Glutamatergic neuron (in vitro differentiated cells): ENCODE measurements around the gene LDLRAD4. TPM values are rescaled to one million over a fixed set of nuclear protein-coding genes. Genes with fewer than 3 reads are reported as not detected.

Source experiments
- DNase-seq: peaks from one replicate; pipeline ENCODE4 v3.0.0; 2022
- H3K27ac Mint-ChIP-seq: one replicate; pipeline ENCODE4 v1.8.0; 2020; ENCODE audit warnings: mild to moderate bottlenecking, mixed read lengths, inconsistent platforms; ENCODE audit not compliant: unreplicated experiment
- H3K27me3 Mint-ChIP-seq: one replicate; pipeline ENCODE4 v1.8.0; 2020; ENCODE audit warnings: mild to moderate bottlenecking, moderate library complexity, mixed read lengths, inconsistent platforms; ENCODE audit not compliant: unreplicated experiment
- H3K36me3 Mint-ChIP-seq: one replicate; pipeline ENCODE4 v1.8.0; 2020; ENCODE audit warnings: mild to moderate bottlenecking, mixed read lengths, inconsistent platforms; ENCODE audit not compliant: unreplicated experiment
- H3K4me1 Mint-ChIP-seq: one replicate; pipeline ENCODE4 v1.8.0; 2020; ENCODE audit warnings: mild to moderate bottlenecking, low read depth, mixed read lengths, inconsistent platforms; ENCODE audit not compliant: unreplicated experiment
- H3K4me3 Mint-ChIP-seq: one replicate; pipeline ENCODE4 v1.8.0; 2020; ENCODE audit warnings: mild to moderate bottlenecking, mixed read lengths, inconsistent platforms; ENCODE audit not compliant: unreplicated experiment
- H3K9me3 Mint-ChIP-seq: one replicate; pipeline ENCODE4 v1.8.0; 2020; ENCODE audit warnings: mild to moderate bottlenecking, moderate library complexity, mixed read lengths, inconsistent platforms; ENCODE audit not compliant: unreplicated experiment
- CTCF ChIP-seq: fragments of 200-600 bp; sonication (generic); IDR thresholded peaks from one replicate; pipeline ENCODE4 v1.5.0; 2021; ENCODE audit not compliant: partially characterized antibody, unreplicated experiment
- total RNA-seq: library from RNA; stranded (reverse); fragmentation: NEBNext Ultra II Directional; extraction: Animal tissue kit (Norgen Biotek cat#: 25700); gene quantifications from one replicate; pipeline ENCODE4 v1.2.1, GENCODE V29; 2021; ENCODE audit not compliant: unreplicated experiment

Gene LDLRAD4
- total RNA-seq, 1 donor from 2014 or later = 0.29 TPM

GRCh38 chr18:13589943-13590342 is 371.4 kb downstream of the LDLRAD4 start:
- DNase-seq = no peak
- Mint-ChIP-seq H3K27me3 (peaks cover 1% of the 10 kb centered on the region), H3K36me3 (no peaks in the 10 kb centered on the region)

DNA sequence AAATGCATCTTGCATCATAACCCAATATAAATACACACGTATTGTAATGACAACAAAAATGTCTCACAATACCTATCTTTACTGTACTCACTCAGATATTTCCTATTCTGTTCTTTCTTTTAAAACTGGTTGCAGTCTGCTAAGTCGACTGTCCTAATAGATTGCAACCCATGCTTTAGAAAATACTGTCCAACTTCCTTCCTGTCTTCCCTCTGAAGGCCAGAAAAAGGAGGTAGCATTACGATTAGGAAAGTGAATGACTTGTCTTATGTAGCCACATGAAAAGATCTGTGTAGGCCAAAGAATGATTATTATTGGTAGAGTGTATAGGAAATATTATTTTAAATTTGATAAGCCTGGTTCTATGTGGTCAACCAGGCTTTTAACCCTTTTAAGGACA is 373.7 kb downstream of the LDLRAD4 start:
- H3K27me3 Mint-ChIP-seq = peaks cover 1% of the 10 kb centered on the region
- H3K4me3 Mint-ChIP-seq = no peak overlapping the region
- peaks cover 15% of the 10 kb centered on the region for H3K36me3 Mint-ChIP-seq
- no peak for DNase-seq
- peaks cover 3% of the 10 kb centered on the region for H3K9me3 Mint-ChIP-seq
- no peaks in the 10 kb centered on the region for H3K4me1 Mint-ChIP-seq
- no peak overlapping the region for H3K27ac Mint-ChIP-seq
- no peak for TF ChIP-seq CTCF

More at GRCh38 chr18:13589943-13590342, 371.4 kb downstream of the LDLRAD4 start:
- Mint-ChIP-seq H3K9me3 (no peaks in the 10 kb centered on the region), H3K27ac (no peak overlapping the region), H3K4me3 (no peak overlapping the region), H3K4me1 (no peaks in the 10 kb centered on the region)
- TF ChIP-seq CTCF = no peak

DNA sequence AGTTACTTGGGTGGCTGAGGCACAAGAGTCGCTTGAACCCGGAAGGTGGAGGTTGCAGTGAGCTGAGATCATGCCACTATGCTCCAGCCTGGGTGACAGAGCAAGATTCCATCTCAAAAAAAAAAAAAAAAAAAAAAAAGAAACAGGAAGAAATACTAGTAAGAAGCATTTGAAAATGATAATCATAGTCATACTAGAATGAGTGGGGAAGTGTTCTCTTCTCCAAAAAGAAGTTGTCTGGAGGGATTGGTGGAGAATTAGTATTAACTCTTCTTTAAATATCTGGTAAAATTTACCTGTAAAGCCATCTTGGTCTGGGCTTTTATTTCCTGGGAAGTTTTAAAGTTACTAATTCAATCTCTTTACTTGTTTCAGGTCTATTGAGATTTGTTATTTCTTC is 376.0 kb downstream of the LDLRAD4 start:
- no peak for DNase-seq
- Mint-ChIP-seq H3K9me3 (peaks cover 5% of the 10 kb centered on the region), H3K4me3 (no peak overlapping the region), H3K27ac (no peak overlapping the region), H3K4me1 (no peaks in the 10 kb centered on the region), H3K36me3 (peaks cover 27% of the 10 kb centered on the region), H3K27me3 (peaks cover 1% of the 10 kb centered on the region)
- TF ChIP-seq CTCF = no peak

GRCh38 chr18:13597068-13597467 is 378.5 kb downstream of the LDLRAD4 start:
- Mint-ChIP-seq H3K27me3 (no peaks in the 10 kb centered on the region), H3K27ac (no peak overlapping the region), H3K4me1 (no peaks in the 10 kb centered on the region), H3K9me3 (peaks cover 5% of the 10 kb centered on the region), H3K36me3 (peaks cover 27% of the 10 kb centered on the region), H3K4me3 (no peak overlapping the region)
- no peak for DNase-seq
- TF ChIP-seq CTCF = no peak

- H3K4me1 Mint-ChIP-seq = no peaks in the 10 kb centered on the region
These were observed 380.0 kb downstream of the LDLRAD4 start for GRCh38 chr18:13598591-13598990.

More at GRCh38 chr18:13598591-13598990, 380.0 kb downstream of the LDLRAD4 start:
- H3K27me3 Mint-ChIP-seq = no peaks in the 10 kb centered on the region
- no peak for TF ChIP-seq CTCF
- H3K4me3 Mint-ChIP-seq = no peak overlapping the region
- H3K9me3 Mint-ChIP-seq = peaks cover 5% of the 10 kb centered on the region
- peaks cover 27% of the 10 kb centered on the region for H3K36me3 Mint-ChIP-seq
- no peak overlapping the region for H3K27ac Mint-ChIP-seq
- DNase-seq = no peak
